Neural cell (in vitro differentiated cells): ENCODE measurements around the gene FFAR2. TPM values are rescaled to one million over a fixed set of nuclear protein-coding genes. Genes with fewer than 3 reads are reported as not detected.

Source experiments
- H2AFZ ChIP-seq: fragments of 200-600, 300-800 bp; sonication (generic), shearing (Covaris generic); 2 replicates; pipeline ENCODE4 v1.6.0; 2014; ENCODE audit warnings: low read depth, mild to moderate bottlenecking, antibody characterized with exemption, low read length, moderate library complexity
- H3F3A ChIP-seq: fragments of 200-600 bp; shearing (Covaris generic); 2 replicates; pipeline ENCODE4 v1.6.1; 2016; ENCODE audit warnings: mild to moderate bottlenecking, moderate library complexity, mixed read lengths, antibody characterized with exemption, low read length; ENCODE audit not compliant: insufficient read depth, poor library complexity, severe bottlenecking
- H3K27ac ChIP-seq: fragments of 200-600, 300-800 bp; sonication (generic), shearing (Covaris generic); 2 replicates; pipeline ENCODE4 v1.5.1; 2014; ENCODE audit warnings: mild to moderate bottlenecking, low read length, moderate library complexity
- H3K27me3 ChIP-seq: fragments of 300-800, 200-600 bp; sonication (generic), shearing (Covaris generic); 2 replicates; pipeline ENCODE4 v1.6.0; 2014; ENCODE audit warnings: mild to moderate bottlenecking, low read depth, low read length, moderate library complexity; ENCODE audit not compliant: insufficient read depth
- H3K36me3 ChIP-seq: fragments of 300-800, 200-600 bp; sonication (generic), shearing (Covaris generic); 2 replicates; pipeline ENCODE4 v1.5.1; 2014; ENCODE audit warnings: mild to moderate bottlenecking, antibody characterized with exemption, low read length, moderate library complexity; ENCODE audit not compliant: insufficient read depth
- H3K4me2 ChIP-seq: fragments of 300-800, 200-600 bp; sonication (generic), shearing (Covaris generic); 2 replicates; pipeline ENCODE4 v1.6.0; 2014; ENCODE audit warnings: mild to moderate bottlenecking, low read length
- H3K4me3 ChIP-seq: fragments of 300-800, 200-600 bp; sonication (generic), shearing (Covaris generic); 2 replicates; pipeline ENCODE4 v1.5.1; 2014; ENCODE audit warnings: mild to moderate bottlenecking, low read length, moderate library complexity
- H3K79me2 ChIP-seq: fragments of 200-600 bp; shearing (Covaris generic); replicated peaks from 2 replicates; pipeline ENCODE4 v1.6.0; 2014; ENCODE audit warnings: mild to moderate bottlenecking, low read length, moderate library complexity; ENCODE audit not compliant: insufficient read depth
- H3K9ac ChIP-seq: fragments of 300-800, 200-600 bp; sonication (generic), shearing (Covaris generic); 2 replicates; pipeline ENCODE4 v1.6.1; 2016; ENCODE audit warnings: mild to moderate bottlenecking, low read length, mixed read lengths
- H3K9me2 ChIP-seq: fragments of 200-600 bp; shearing (Covaris generic); 2 replicates; pipeline ENCODE4 v1.6.1; 2016; ENCODE audit warnings: mild to moderate bottlenecking, low read length, mixed read lengths; ENCODE audit not compliant: insufficient read depth
- H3K9me3 ChIP-seq: fragments of 200-600, 300-800 bp; sonication (generic), shearing (Covaris generic); 2 replicates; pipeline ENCODE4 v1.6.1; 2016; ENCODE audit warnings: mild to moderate bottlenecking, mixed run types, low read length, moderate library complexity, mixed read lengths
- H4K20me1 ChIP-seq: fragments of 200-600 bp; shearing (Covaris generic); 2 replicates; pipeline ENCODE4 v1.6.1; 2016; ENCODE audit warnings: mild to moderate bottlenecking, mixed run types; ENCODE audit not compliant: insufficient read depth
- CTCF ChIP-seq: fragments of 450-650 bp; IDR thresholded peaks from 2 replicates; pipeline ENCODE4 v1.5.1; 2014; ENCODE audit warnings: antibody characterized with exemption, mild to moderate bottlenecking, moderate library complexity; ENCODE audit not compliant: poor library complexity, severe bottlenecking
- EP300 ChIP-seq: fragments of 450-650 bp; conservative IDR thresholded peaks from 2 replicates; pipeline ENCODE4 v1.6.1; 2014; ENCODE audit warnings: antibody characterized with exemption, mild to moderate bottlenecking, moderate library complexity; ENCODE audit not compliant: poor library complexity, severe bottlenecking
- EZH2 ChIP-seq: fragments of 200-600, 300-800 bp; shearing (Covaris generic), sonication (generic); IDR thresholded peaks from 2 replicates; pipeline ENCODE4 v1.6.1; 2014; ENCODE audit warnings: antibody characterized with exemption, low read length, borderline replicate concordance, mild to moderate bottlenecking; ENCODE audit not compliant: insufficient read depth, poor library complexity, severe bottlenecking
- MXI1 ChIP-seq: fragments of 450-650 bp; conservative IDR thresholded peaks from 2 replicates; pipeline ENCODE4 v1.6.1; 2014; ENCODE audit warnings: antibody characterized with exemption, mild to moderate bottlenecking; ENCODE audit not compliant: poor library complexity, severe bottlenecking
- POLR2AphosphoS5 ChIP-seq: IDR thresholded peaks from 2 replicates; pipeline ENCODE4 v1.6.1; 2012
- RAD21 ChIP-seq: fragments of 450-650 bp; conservative IDR thresholded peaks from 2 replicates; pipeline ENCODE4 v1.6.1; 2014; ENCODE audit warnings: antibody characterized with exemption, mild to moderate bottlenecking, moderate library complexity
- SMC3 ChIP-seq: fragments of 450-650 bp; conservative IDR thresholded peaks from 2 replicates; pipeline ENCODE4 v1.6.1; 2014; ENCODE audit warnings: antibody characterized with exemption, mild to moderate bottlenecking, moderate library complexity; ENCODE audit not compliant: poor library complexity
- TAF1 ChIP-seq: IDR thresholded peaks from 2 replicates; pipeline ENCODE4 v1.6.1; 2012; ENCODE audit warnings: low read depth
- polyA plus RNA-seq: library from polyadenylated mRNA; depleted of rRNA; stranded (reverse); fragments of >200 nt; gene quantifications from 2 replicates; pipeline ENCODE4 v1.2.3, GENCODE V29; 2014
- TF ChIP-seq, protein P1 (sequence below): IDR thresholded peaks from 2 replicates; pipeline ENCODE4 v1.6.1; 2012; ENCODE audit warnings: borderline replicate concordance

The FFAR2 gene
- polyA plus RNA-seq, 1 donor from 2014 or later, result not detected

GRCh38 chr19:35417278-35417677 lies 30.8 kb upstream of the FFAR2 start:
- H3K9me3 ChIP-seq, result no peaks in the 10 kb centered on the region
- H3K79me2 ChIP-seq, result no peaks in the 10 kb centered on the region
- H3K4me3 ChIP-seq, result no peak overlapping the region
- H3K27ac ChIP-seq, result no peak overlapping the region
- H3K9me2 ChIP-seq, result no peaks in the 10 kb centered on the region
- TF ChIP-seq RAD21 (no peak), SMC3 (no peak), POLR2AphosphoS5 (no peak), EZH2 (no peak), CTCF (no peak)
- no peaks in the 10 kb centered on the region for H3K36me3 ChIP-seq
- no peaks in the 10 kb centered on the region for H3F3A ChIP-seq
- H2AFZ ChIP-seq, result no peak overlapping the region
- no peaks in the 10 kb centered on the region for H4K20me1 ChIP-seq
- H3K4me2 ChIP-seq, result no peak overlapping the region
- no peak overlapping the region for H3K9ac ChIP-seq
- no peaks in the 10 kb centered on the region for H3K27me3 ChIP-seq

DNA sequence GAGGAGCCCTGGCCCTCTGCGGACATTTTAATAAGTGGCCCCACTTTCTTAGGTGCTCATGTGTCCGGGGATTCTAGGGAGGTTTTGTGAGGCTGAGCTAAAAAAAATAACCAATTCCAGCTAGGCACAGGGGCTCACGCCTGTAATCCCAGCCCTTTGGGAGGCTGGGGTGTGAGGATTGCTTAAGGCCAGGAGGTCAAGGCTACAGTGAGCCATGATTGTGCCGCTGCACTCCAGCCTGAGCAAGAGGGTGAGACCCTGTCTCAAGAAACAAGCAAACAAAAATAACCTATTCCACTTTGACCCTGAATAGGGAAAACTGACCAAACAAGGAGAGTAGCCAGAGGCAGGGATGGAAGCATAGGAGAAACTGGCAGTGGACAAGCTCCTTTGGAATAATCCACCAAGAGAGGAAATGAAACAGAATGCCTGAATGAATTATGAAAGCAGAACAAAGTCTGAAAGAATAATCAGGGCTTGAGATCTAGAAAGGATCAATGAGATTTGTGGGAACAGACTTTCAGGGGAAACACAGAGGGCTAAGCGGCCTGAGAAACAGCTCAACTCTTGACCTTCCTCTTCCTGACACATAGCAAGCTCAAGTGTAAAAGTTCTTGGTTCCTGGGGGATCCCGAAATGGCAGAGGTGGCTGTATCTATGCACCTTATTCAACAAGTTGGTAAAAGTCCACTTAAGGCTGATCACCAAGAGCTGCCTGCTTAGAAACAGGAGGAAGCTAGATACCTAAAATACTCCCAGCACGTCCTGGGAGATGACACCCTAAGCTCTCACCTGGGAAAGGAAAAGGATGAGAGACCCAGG lies 30.1 kb upstream of the FFAR2 start:
- H3K9ac ChIP-seq, result no peak overlapping the region
- no peak overlapping the region for H2AFZ ChIP-seq
- H4K20me1 ChIP-seq, result no peaks in the 10 kb centered on the region
- no peaks in the 10 kb centered on the region for H3K79me2 ChIP-seq
- no peaks in the 10 kb centered on the region for H3K9me2 ChIP-seq
- no peak for TF ChIP-seq TAF1
- no peak for TF ChIP-seq CTCF
- TF ChIP-seq EP300, result no peak
- no peak for TF ChIP-seq MXI1
- no peak for TF ChIP-seq RAD21
- TF ChIP-seq EZH2, result no peak
- TF ChIP-seq SMC3, result no peak
- TF ChIP-seq, protein P1, sequence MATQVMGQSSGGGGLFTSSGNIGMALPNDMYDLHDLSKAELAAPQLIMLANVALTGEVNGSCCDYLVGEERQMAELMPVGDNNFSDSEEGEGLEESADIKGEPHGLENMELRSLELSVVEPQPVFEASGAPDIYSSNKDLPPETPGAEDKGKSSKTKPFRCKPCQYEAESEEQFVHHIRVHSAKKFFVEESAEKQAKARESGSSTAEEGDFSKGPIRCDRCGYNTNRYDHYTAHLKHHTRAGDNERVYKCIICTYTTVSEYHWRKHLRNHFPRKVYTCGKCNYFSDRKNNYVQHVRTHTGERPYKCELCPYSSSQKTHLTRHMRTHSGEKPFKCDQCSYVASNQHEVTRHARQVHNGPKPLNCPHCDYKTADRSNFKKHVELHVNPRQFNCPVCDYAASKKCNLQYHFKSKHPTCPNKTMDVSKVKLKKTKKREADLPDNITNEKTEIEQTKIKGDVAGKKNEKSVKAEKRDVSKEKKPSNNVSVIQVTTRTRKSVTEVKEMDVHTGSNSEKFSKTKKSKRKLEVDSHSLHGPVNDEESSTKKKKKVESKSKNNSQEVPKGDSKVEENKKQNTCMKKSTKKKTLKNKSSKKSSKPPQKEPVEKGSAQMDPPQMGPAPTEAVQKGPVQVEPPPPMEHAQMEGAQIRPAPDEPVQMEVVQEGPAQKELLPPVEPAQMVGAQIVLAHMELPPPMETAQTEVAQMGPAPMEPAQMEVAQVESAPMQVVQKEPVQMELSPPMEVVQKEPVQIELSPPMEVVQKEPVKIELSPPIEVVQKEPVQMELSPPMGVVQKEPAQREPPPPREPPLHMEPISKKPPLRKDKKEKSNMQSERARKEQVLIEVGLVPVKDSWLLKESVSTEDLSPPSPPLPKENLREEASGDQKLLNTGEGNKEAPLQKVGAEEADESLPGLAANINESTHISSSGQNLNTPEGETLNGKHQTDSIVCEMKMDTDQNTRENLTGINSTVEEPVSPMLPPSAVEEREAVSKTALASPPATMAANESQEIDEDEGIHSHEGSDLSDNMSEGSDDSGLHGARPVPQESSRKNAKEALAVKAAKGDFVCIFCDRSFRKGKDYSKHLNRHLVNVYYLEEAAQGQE, result no peak
- TF ChIP-seq POLR2AphosphoS5, result no peak
- no peaks in the 10 kb centered on the region for H3K9me3 ChIP-seq
- no peaks in the 10 kb centered on the region for H3K27me3 ChIP-seq
- no peak overlapping the region for H3K4me3 ChIP-seq
- H3K4me2 ChIP-seq, result no peak overlapping the region
- H3F3A ChIP-seq, result no peaks in the 10 kb centered on the region
- no peak overlapping the region for H3K27ac ChIP-seq
- H3K36me3 ChIP-seq, result no peaks in the 10 kb centered on the region
